ENCODE measurements around the gene ZCCHC4.

ZCCHC4 gene

GRCh38 chr4:25301471-25301870, 11.1 kb upstream of the ZCCHC4 start:
- Histone ChIP-seq H3K27ac (ENCODE audit: low read depth, low read length) (no peak overlapping the region), H3K79me2 (ENCODE audit: control insufficient read depth, low read length) (no peaks in the 10 kb centered on the region), H3F3A (ENCODE audit: control insufficient read depth, insufficient read depth) (no peaks in the 10 kb centered on the region), H3K36me3 (ENCODE audit: control insufficient read depth, low read length) (no peaks in the 10 kb centered on the region), H3K4me2 (ENCODE audit: low read length) (no peak overlapping the region), H3K27me3 (ENCODE audit: control insufficient read depth, low read length) (peaks cover 8% of the 10 kb centered on the region; the same call in 1 of the 2 replicates), H3K9me2 (replicated peaks; ENCODE audit: control insufficient read depth, low read length) (no peaks in the 10 kb centered on the region), H3K4me3 (ENCODE audit: low read length) (no peak overlapping the region), H3K4me1 (ENCODE audit: control insufficient read depth, low read length) (no peaks in the 10 kb centered on the region), H4K20me1 (ENCODE audit: control insufficient read depth, insufficient read depth, low read depth, low read length) (no peaks in the 10 kb centered on the region), H3K9me3 (ENCODE audit: control insufficient read depth, insufficient read depth, low read length) (no peaks in the 10 kb centered on the region)
- TF ChIP-seq EZH2phosphoT487 (IDR thresholded peaks at IDR 0.05; ENCODE audit: borderline replicate concordance, low read length) (no peak), CTCF (IDR thresholded peaks at IDR 0.05; ENCODE audit: low read depth, low read length, poor library complexity, severe bottlenecking) (no peak)

- Histone ChIP-seq H3K79me2 (ENCODE audit: control insufficient read depth, low read length) (no peaks in the 10 kb centered on the region), H3K9me2 (replicated peaks; ENCODE audit: control insufficient read depth, low read length) (no peaks in the 10 kb centered on the region), H3K27me3 (ENCODE audit: control insufficient read depth, low read length) (peaks cover 8% of the 10 kb centered on the region; the same call in 1 of the 2 replicates), H4K20me1 (ENCODE audit: control insufficient read depth, insufficient read depth, low read depth, low read length) (no peaks in the 10 kb centered on the region), H3K4me2 (ENCODE audit: low read length) (no peak overlapping the region), H3K27ac (ENCODE audit: low read depth, low read length) (no peak overlapping the region), H3K4me1 (ENCODE audit: control insufficient read depth, low read length) (no peaks in the 10 kb centered on the region), H3F3A (ENCODE audit: control insufficient read depth, insufficient read depth) (no peaks in the 10 kb centered on the region), H3K4me3 (ENCODE audit: low read length) (no peak overlapping the region), H3K36me3 (ENCODE audit: control insufficient read depth, low read length) (no peaks in the 10 kb centered on the region), H3K9me3 (ENCODE audit: control insufficient read depth, insufficient read depth, low read length) (no peaks in the 10 kb centered on the region)
- TF ChIP-seq EZH2phosphoT487 (IDR thresholded peaks at IDR 0.05; ENCODE audit: borderline replicate concordance, low read length) (no peak), CTCF (IDR thresholded peaks at IDR 0.05; ENCODE audit: low read depth, low read length, poor library complexity, severe bottlenecking) (no peak)
Observed at GRCh38 chr4:25302626-25303025, 9.9 kb upstream of the ZCCHC4 start.

GRCh38 chr4:25303578-25303977, 9.0 kb upstream of the ZCCHC4 start:
- no peak for TF ChIP-seq EZH2phosphoT487 (IDR thresholded peaks at IDR 0.05; ENCODE audit: borderline replicate concordance, low read length)
- TF ChIP-seq CTCF (IDR thresholded peaks at IDR 0.05; ENCODE audit: low read depth, low read length, poor library complexity, severe bottlenecking): no peak
- Histone ChIP-seq H3F3A (ENCODE audit: control insufficient read depth, insufficient read depth) (no peaks in the 10 kb centered on the region), H3K79me2 (ENCODE audit: control insufficient read depth, low read length) (no peaks in the 10 kb centered on the region), H3K27ac (ENCODE audit: low read depth, low read length) (no peak overlapping the region), H3K27me3 (ENCODE audit: control insufficient read depth, low read length) (peaks cover 8% of the 10 kb centered on the region; the same call in 1 of the 2 replicates), H3K9me3 (ENCODE audit: control insufficient read depth, insufficient read depth, low read length) (no peaks in the 10 kb centered on the region), H3K4me1 (ENCODE audit: control insufficient read depth, low read length) (no peaks in the 10 kb centered on the region), H3K4me3 (ENCODE audit: low read length) (no peak overlapping the region), H4K20me1 (ENCODE audit: control insufficient read depth, insufficient read depth, low read depth, low read length) (no peaks in the 10 kb centered on the region), H3K9me2 (replicated peaks; ENCODE audit: control insufficient read depth, low read length) (no peaks in the 10 kb centered on the region), H3K4me2 (ENCODE audit: low read length) (no peak overlapping the region), H3K36me3 (ENCODE audit: control insufficient read depth, low read length) (no peaks in the 10 kb centered on the region)
